Measurements from ENCODE around the gene NUCB2. TPM values are rescaled to one million over a fixed set of nuclear protein-coding genes. Genes with fewer than 3 reads are reported as not detected.
"Not testable (repeated sequence)": the region's sequence is repeated elsewhere in the genome, so short reads cannot be mapped to it uniquely, and the experiment has no call there.

Gene NUCB2
- total and polyA plus RNA-seq, 2 of the 8 experiments (the other 6 are each of a cell fraction or from before 2014, with no cell fraction given): 9.0 to 34.2 TPM

DNA sequence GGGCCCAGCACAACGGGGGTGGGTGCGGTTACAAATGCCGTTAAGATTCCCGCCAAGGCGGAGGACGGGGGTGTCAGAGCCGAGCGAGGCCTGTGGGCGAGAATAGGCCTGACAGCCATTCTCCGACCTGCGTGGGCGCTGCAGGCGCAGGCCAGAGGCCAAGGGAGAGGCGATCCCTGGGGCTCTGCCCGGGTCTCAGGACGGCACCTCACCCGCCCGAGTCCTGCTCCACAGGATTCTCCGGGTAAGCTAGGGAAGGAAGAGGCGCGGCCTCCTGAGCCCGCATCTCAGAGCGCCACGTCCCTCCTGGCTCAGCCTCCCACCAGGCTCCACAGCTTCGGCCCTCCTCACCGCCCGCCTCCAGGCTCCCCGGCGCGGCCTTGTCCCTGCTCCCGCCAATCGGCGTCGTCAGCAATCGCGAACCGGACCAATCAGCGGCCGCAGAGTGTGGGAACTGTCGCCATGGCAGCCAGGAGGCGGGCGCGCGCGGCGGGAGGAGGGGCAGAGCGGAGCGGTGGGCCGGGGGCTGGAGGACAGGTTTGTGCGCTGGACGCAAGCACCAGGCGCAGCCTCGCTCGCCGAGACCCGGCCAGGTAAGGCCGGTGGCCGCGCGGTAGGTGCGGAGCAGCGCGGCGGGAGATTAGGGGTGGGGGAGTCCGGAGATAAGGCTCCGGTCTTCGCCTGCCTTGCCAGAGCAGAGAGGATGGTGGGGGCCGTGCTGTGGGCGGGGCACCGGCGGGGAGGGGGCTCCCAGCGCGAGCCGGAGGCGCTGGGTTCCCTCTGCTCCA lies at the start of gene NUCB2 (continued):
- TF ChIP-seq TAF7 (optimal IDR thresholded peaks at IDR 0.05; ENCODE audit: borderline replicate concordance, low read depth, low read length): no peak
- no peak for TF ChIP-seq SP4 (IDR thresholded peaks at IDR 0.05; ENCODE audit: low read length)
- no peak for TF ChIP-seq BRCA1 (IDR thresholded peaks at IDR 0.05; ENCODE audit: low read depth, low read length)

DNA sequence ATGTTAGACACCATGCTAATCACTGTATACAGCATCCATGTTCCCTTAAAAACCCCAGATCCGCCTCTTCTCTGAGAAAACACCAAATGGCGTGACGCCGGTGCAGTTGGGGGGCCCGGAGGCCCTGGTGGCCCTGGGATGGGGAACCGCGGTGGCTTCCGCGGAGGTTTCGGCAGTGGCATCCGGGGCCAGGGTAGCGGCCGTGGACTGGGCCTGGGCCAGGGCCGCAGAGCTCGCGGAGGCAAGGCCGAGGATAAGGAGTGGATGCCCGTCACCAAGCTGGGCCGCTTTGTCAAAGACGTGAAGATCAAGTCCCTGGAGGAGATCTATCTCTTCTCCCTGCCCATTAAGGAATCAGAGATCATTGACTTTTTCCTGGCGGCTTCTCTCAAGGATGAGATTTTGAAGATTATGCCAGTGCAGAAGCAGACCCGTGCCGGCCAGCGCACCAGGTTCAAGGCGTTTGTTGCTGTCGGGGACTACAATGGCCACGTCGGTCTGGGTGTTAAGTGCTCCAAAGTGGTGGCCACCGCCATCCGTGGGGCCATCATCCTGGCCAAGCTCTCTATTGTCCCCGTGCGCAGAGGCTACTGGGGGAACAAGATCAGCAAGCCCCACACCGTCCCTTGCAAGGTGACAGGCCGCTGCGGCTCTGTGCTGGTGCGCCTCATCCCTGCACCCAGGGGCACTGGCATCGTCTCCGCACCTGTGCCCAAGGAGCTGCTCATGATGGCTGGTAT lies 48.2 kb upstream of the NUCB2 start:
- H3K18ac ChIP-seq (ENCODE audit: extremely low read depth, low read length); H4K91ac ChIP-seq (replicated peaks; ENCODE audit: insufficient read length, low read length); H3K4me2 ChIP-seq (ENCODE audit: insufficient read depth in 1 of 2, low read depth in 2 of 2, low read length in 2 of 2); H3K27me3 ChIP-seq (replicated peaks in 1 of 4; ENCODE audit: control insufficient read depth in 3 of 4, extremely low read depth in 1 of 4, insufficient read depth in 3 of 4, low read length in 3 of 4); H4K5ac ChIP-seq (ENCODE audit: insufficient read length, low read depth, low read length); H4K20me1 ChIP-seq (replicated peaks in 1 of 2; ENCODE audit: control insufficient read depth in 1 of 2, insufficient read depth in 2 of 2, low read length in 2 of 2); H2BK5ac ChIP-seq (ENCODE audit: low read depth, low read length); H2BK120ac ChIP-seq (replicated peaks; ENCODE audit: low read depth, low read length); FAIRE-seq; H2AK5ac ChIP-seq (ENCODE audit: low read depth, low read length); H3K4ac ChIP-seq (replicated peaks; ENCODE audit: insufficient read length, low read depth, low read length); H3K4me1 ChIP-seq (replicated peaks in 1 of 4; ENCODE audit: control insufficient read depth in 3 of 4, insufficient read depth in 4 of 4, low read length in 3 of 4); H3K56ac ChIP-seq (replicated peaks; ENCODE audit: insufficient read length, low read depth, low read length); H3K9me3 ChIP-seq (ENCODE audit: insufficient read depth in 2 of 2, low read depth in 1 of 2, low read length in 1 of 2); H2BK12ac ChIP-seq (ENCODE audit: low read depth, low read length); H3K14ac ChIP-seq (ENCODE audit: insufficient read length); H3K79me1 ChIP-seq (ENCODE audit: low read depth, low read length); H2BK20ac ChIP-seq (ENCODE audit: low read length); H2BK15ac ChIP-seq (ENCODE audit: low read length); H3K4me3 ChIP-seq (ENCODE audit: extremely low read depth in 1 of 4, insufficient read depth in 2 of 4, low read depth in 3 of 4, low read length in 4 of 4); DNase-seq (ENCODE audit: low read depth in 1 of 2, low spot score in 2 of 2); H3K9ac ChIP-seq (replicated peaks in 1 of 4; ENCODE audit: extremely low read depth in 1 of 4, low read depth in 3 of 4, low read length in 3 of 4); H3K23me2 ChIP-seq (ENCODE audit: low read depth, low read length); H3K27ac ChIP-seq (ENCODE audit: low read depth, low read length); H3K23ac ChIP-seq (ENCODE audit: insufficient read length); H2AFZ ChIP-seq (ENCODE audit: low read length); H3K36me3 ChIP-seq (ENCODE audit: control insufficient read depth in 2 of 4, insufficient read depth in 4 of 4, low read length in 3 of 4); H4K8ac ChIP-seq (ENCODE audit: extremely low read depth, insufficient read depth, low read length); H3K79me2 ChIP-seq (ENCODE audit: control insufficient read depth in 1 of 2, insufficient read depth in 2 of 2, low read length in 2 of 2): not testable (repeated sequence)
- ChIA-PET POLR2A (ENCODE audit: partially characterized antibody) (interaction anchor here (0.6 kb wide), 1 partner anchor 48 kb away, joined by 3 read pairs; the partner anchor contains the start of gene NUCB2), CTCF (ENCODE audit: partially characterized antibody) (interaction anchor here (0.8 to 2.9 kb wide), 5 partner anchors 12 to 158 kb away, joined by 3 to 29 read pairs (median 10); no protein-coding TSS in a partner anchor)
- WGBS, 2 experiments (ENCODE audit: extremely low coverage in 1 of 2, insufficient coverage in 1 of 2, insufficient read length in 1 of 2, insufficient replicate concordance in 2 of 2, low coverage in 1 of 2, low lambda C conversion rate in 2 of 2, missing lambda C conversion rate in 1 of 2): 95% methylated on average over 17 of the region's 38 CpGs; no CpG with 5 or more reads in 1 of the 2 experiments

All from H1 (cell line).